SH-SY5Y (cell line): ENCODE results near the gene ACVR1B.

Experiments
- GATA2 ChIP-seq: IDR thresholded peaks from 2 replicates; pipeline ENCODE4 v1.6.1; 2011; ENCODE audit warnings: mild to moderate bottlenecking, low read depth, low read length
- GATA3 ChIP-seq: IDR thresholded peaks from 2 replicates; pipeline ENCODE4 v1.6.1; 2011; ENCODE audit warnings: low read depth, mild to moderate bottlenecking, low read length, moderate library complexity

DNA sequence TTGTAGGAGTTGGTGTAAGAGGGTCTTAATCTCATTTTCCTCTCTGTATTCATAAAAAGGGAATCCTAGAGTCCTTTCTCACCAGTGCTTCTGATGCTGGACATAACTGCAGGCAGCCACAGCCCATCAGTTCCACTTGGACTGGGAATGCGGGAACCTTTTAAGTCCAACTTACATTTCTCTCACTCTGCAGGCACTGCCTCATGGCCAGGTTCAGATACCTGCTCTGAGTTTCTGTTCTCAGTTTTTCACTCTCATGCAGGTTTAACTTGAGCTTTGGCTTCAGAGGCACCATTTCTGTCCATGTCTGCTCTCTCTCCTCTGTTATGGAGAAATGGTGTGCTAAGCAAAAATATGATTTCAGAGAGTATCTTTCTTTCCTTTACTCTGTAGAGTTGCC lies 4.2 kb downstream of the ACVR1B start:
- no peak for TF ChIP-seq GATA3
- no peak for TF ChIP-seq GATA2
